HCT116 (cell line): ENCODE data around the gene GRIK4. TPM values are rescaled to one million over a fixed set of nuclear protein-coding genes. Genes with fewer than 3 reads are reported as not detected.

Experiments
- ATAC-seq: fragments of 200-7000 bp; cut with Tn5 transposase; 2 replicates; pipeline ENCODE4 v1.9.1; 2020; ENCODE audit warnings: mild to moderate bottlenecking, moderate library complexity
- BruUV-seq: library from RNA; stranded (reverse); fragments of 400-500 nt; replicated peaks from 2 replicates; lab custom pipeline; 2021; lab: Mats Ljungman, UMichigan
- CTCF ChIA-PET: fragments of 300-600 bp; sonication (Branson Sonifier 250); formaldehyde crosslinking; loops from one replicate; lab custom pipeline; 2021; ENCODE audit warnings: antibody characterized with exemption; lab: Charles Lee
- POLR2A ChIA-PET: fragments of 300-600, 350-600 bp; sonication (Branson Sonifier 250); formaldehyde crosslinking; loops from one replicate; lab custom pipeline; 2021; ENCODE audit warnings: antibody characterized with exemption; lab: Charles Lee
- RAD21 ChIA-PET, 2 experiments: fragments of 300-600 bp; sonication (Branson Sonifier 250); formaldehyde crosslinking; loops; one replicate each; lab custom pipeline; 2023; ENCODE audit warnings: low total read pairs in 2 of 2; ENCODE audit not compliant: uncharacterized antibody in 2 of 2, unreplicated experiment in 2 of 2, low non-redundant PET in 1 of 2; lab: Charles Lee
- DNase-seq: peaks from one replicate; pipeline ENCODE4 v3.0.0-alpha.2; 2010; ENCODE audit warnings: low read depth, low spot score
- H2AFZ ChIP-seq: fragments of 200-600 bp; shearing (Covaris generic), sonication (generic); 2 replicates; pipeline ENCODE4 v1.6.1; 2017; ENCODE audit warnings: low read depth, mixed run types, mixed read lengths, antibody characterized with exemption, low read length; ENCODE audit not compliant: poor library complexity, severe bottlenecking
- H3K27ac ChIP-seq: 2 replicates; pipeline ENCODE4 v1.5.1; 2012; ENCODE audit warnings: low read depth, low read length
- H3K27me3 ChIP-seq: fragments of 200-600 bp; sonication (generic); 2 replicates; pipeline ENCODE4 v1.6.1; 2016; ENCODE audit warnings: mixed run types, low read length, mixed read lengths; ENCODE audit not compliant: insufficient read depth
- H3K36me3 ChIP-seq, 2 experiments: fragments of 200-500 bp in 1 of 2; fragments of 200-600 bp in 1 of 2; sonication (Bioruptor generic) in 1 of 2; sonication (generic) in 1 of 2; 2 replicates each; pipeline versions ENCODE4 v1.5.1 to v1.6.1; 2014 to 2016; ENCODE audit warnings: low read length in 2 of 2, inconsistent platforms in 1 of 2, mixed read lengths in 1 of 2, mixed run types in 1 of 2; ENCODE audit not compliant: insufficient read depth in 2 of 2, control insufficient read depth in 1 of 2
- H3K4me1 ChIP-seq, 2 experiments: fragments of 200-600 bp in 1 of 2; sonication (generic) in 1 of 2; 2 replicates each; pipeline versions ENCODE4 v1.5.1 to v1.6.1; 2012 to 2017; ENCODE audit warnings: low read length in 2 of 2, inconsistent platforms in 1 of 2, mild to moderate bottlenecking in 1 of 2, mixed read lengths in 1 of 2, mixed run types in 1 of 2, moderate library complexity in 1 of 2; ENCODE audit not compliant: insufficient read depth in 2 of 2, control insufficient read depth in 1 of 2
- H3K4me2 ChIP-seq: fragments of 200-600 bp; sonication (generic); 2 replicates; pipeline ENCODE4 v1.6.1; 2017; ENCODE audit warnings: mixed run types, low read length, mixed read lengths
- H3K4me3 ChIP-seq, 2 experiments: fragments of 200-600 bp in 1 of 2; sonication (generic) in 1 of 2; replicated peaks in 1 of 2; 2 replicates each; pipeline ENCODE4 v1.5.1; 2011 to 2016; ENCODE audit warnings: low read length in 2 of 2, control low read depth in 1 of 2, low read depth in 1 of 2, mild to moderate bottlenecking in 1 of 2, mixed read lengths in 1 of 2, mixed run types in 1 of 2
- H3K79me2 ChIP-seq: fragments of 200-600 bp; sonication (generic); 2 replicates; pipeline ENCODE4 v1.6.1; 2017; ENCODE audit warnings: mild to moderate bottlenecking, mixed run types, low read length, moderate library complexity, mixed read lengths; ENCODE audit not compliant: insufficient read depth
- H3K9ac ChIP-seq: fragments of 200-600 bp; sonication (generic); 2 replicates; pipeline ENCODE4 v1.6.1; 2016; ENCODE audit warnings: low read length, mixed read lengths
- H3K9me2 ChIP-seq: fragments of 200-600 bp; sonication (generic), shearing (Covaris generic); 2 replicates; pipeline ENCODE4 v1.6.1; 2017; ENCODE audit warnings: mixed run types, mild to moderate bottlenecking, moderate library complexity; ENCODE audit not compliant: insufficient read depth
- H3K9me3 ChIP-seq, 2 experiments: fragments of 200-500 bp in 1 of 2; fragments of 200-600 bp in 1 of 2; sonication (Bioruptor generic) in 1 of 2; sonication (generic) in 1 of 2; 2 replicates each; pipeline ENCODE4 v1.6.1; 2014 to 2017; ENCODE audit warnings: low read length in 2 of 2, mixed read lengths in 2 of 2, inconsistent platforms in 1 of 2, low read depth in 1 of 2, mild to moderate bottlenecking in 1 of 2, mixed run types in 1 of 2, moderate library complexity in 1 of 2; ENCODE audit not compliant: control insufficient read depth in 1 of 2, insufficient read depth in 1 of 2
- H4K20me1 ChIP-seq: fragments of 200-600 bp; sonication (generic), shearing (Covaris generic); 2 replicates; pipeline ENCODE4 v1.6.1; 2017; ENCODE audit warnings: mixed run types, mild to moderate bottlenecking, moderate library complexity; ENCODE audit not compliant: insufficient read depth
- ATF3 ChIP-seq: IDR thresholded peaks from 2 replicates; pipeline ENCODE4 v1.6.1; 2012
- CEBPB ChIP-seq: IDR thresholded peaks from 2 replicates; pipeline ENCODE4 v1.6.1; 2012; ENCODE audit warnings: low read depth
- ELF1 ChIP-seq: IDR thresholded peaks from 2 replicates; pipeline ENCODE4 v1.6.1; 2012; ENCODE audit warnings: low read depth, borderline replicate concordance
- EZH2 ChIP-seq: fragments of 200-600 bp; sonication (generic); IDR thresholded peaks from 2 replicates; pipeline ENCODE4 v1.6.1; 2017; ENCODE audit warnings: antibody characterized with exemption, mixed run types
- EZH2phosphoT487 ChIP-seq: fragments of 200-600 bp; IDR thresholded peaks from 2 replicates; pipeline ENCODE4 v1.6.1; 2018; ENCODE audit warnings: antibody characterized with exemption, borderline replicate concordance
- POLR2A ChIP-seq: IDR thresholded peaks from 2 replicates; pipeline ENCODE4 v1.7.0; 2011; ENCODE audit warnings: borderline replicate concordance; ENCODE audit not compliant: insufficient read depth, insufficient read length; ENCODE audit errors: extremely low read depth
- POLR2AphosphoS5 ChIP-seq: IDR thresholded peaks from 2 replicates; pipeline ENCODE4 v1.6.1; 2011; ENCODE audit warnings: mild to moderate bottlenecking, low read depth, low read length, moderate library complexity
- RAD21 ChIP-seq: IDR thresholded peaks from 2 replicates; pipeline ENCODE4 v1.6.1; 2012; ENCODE audit warnings: low read depth, mild to moderate bottlenecking
- SIN3A ChIP-seq: IDR thresholded peaks from 2 replicates; pipeline ENCODE4 v1.6.1; 2012; ENCODE audit warnings: low read depth
- TCF7L2 ChIP-seq: IDR thresholded peaks from 2 replicates; pipeline ENCODE4 v1.7.0; 2011; ENCODE audit warnings: borderline replicate concordance, inconsistent platforms; ENCODE audit not compliant: insufficient read depth, insufficient read length; ENCODE audit errors: extremely low read depth
- YY1 ChIP-seq: IDR thresholded peaks from 2 replicates; pipeline ENCODE4 v1.6.1; 2011; ENCODE audit warnings: low read length, low read depth, moderate library complexity, mild to moderate bottlenecking; ENCODE audit not compliant: insufficient replicate concordance; ENCODE audit errors: extremely low read depth
- ZFX ChIP-seq: fragments of 450-650 bp; IDR thresholded peaks from 2 replicates; pipeline ENCODE4 v1.6.1; 2017
- ZNF274 ChIP-seq: fragments of 200-500 bp; sonication (Bioruptor generic); IDR thresholded peaks from 2 replicates; pipeline ENCODE4 v1.6.1; 2014; ENCODE audit warnings: mild to moderate bottlenecking, low read depth, low read length, inconsistent platforms
- intact Hi-C: fragments of 100-400 bp; cut with micrococcal nuclease; formaldehyde crosslinking; loops from 2 replicates; pipeline ENCODE4 v1.10.0; 2022
- total RNA-seq: library from RNA; stranded (reverse); gene quantifications from one replicate; pipeline ENCODE4 v1.2.1, GENCODE V29; 2021; ENCODE audit not compliant: unreplicated experiment

The GRIK4 gene
- total RNA-seq, 1 experiment from 2014 or later, result 0.52 TPM

GRCh38 chr11:120529911-120530310 lies 18.4 kb downstream of the GRIK4 start:
- no TSS peak for BruUV-seq
- H4K20me1 ChIP-seq, result no peaks in the 10 kb centered on the region
- ATAC-seq, result no peak
- intact Hi-C loops, result no loop called here
- H2AFZ ChIP-seq, result no peak overlapping the region
- no peaks in the 10 kb centered on the region for H3K4me1 ChIP-seq
- ChIA-PET POLR2A (no interaction called here), CTCF (interaction anchor here (0.9 kb wide), 1 partner anchor 10 kb away, joined by 3 read pairs; no protein-coding TSS in a partner anchor), RAD21 (no interaction called here)
- DNase-seq, result no peak
- no peaks in the 10 kb centered on the region for H3K36me3 ChIP-seq
- H3K4me2 ChIP-seq, result no peak overlapping the region
- no peaks in the 10 kb centered on the region for H3K27me3 ChIP-seq
- no peak for TF ChIP-seq SIN3A
- no peaks in the 10 kb centered on the region for H3K79me2 ChIP-seq
- no peak overlapping the region for H3K9ac ChIP-seq
- H3K9me2 ChIP-seq, result no peaks in the 10 kb centered on the region
- H3K9me3 ChIP-seq, result no peaks in the 10 kb centered on the region
- no peak overlapping the region for H3K4me3 ChIP-seq
- no peak overlapping the region for H3K27ac ChIP-seq

- Histone ChIP-seq H3K79me2 (no peaks in the 10 kb centered on the region), H3K27me3 (no peaks in the 10 kb centered on the region), H2AFZ (no peak overlapping the region), H3K9me3 (no peaks in the 10 kb centered on the region), H3K4me3 (no peak overlapping the region), H3K36me3 (no peaks in the 10 kb centered on the region), H3K27ac (no peak overlapping the region), H4K20me1 (no peaks in the 10 kb centered on the region), H3K4me2 (no peak overlapping the region), H3K9me2 (no peaks in the 10 kb centered on the region), H3K9ac (no peak overlapping the region), H3K4me1 (no peaks in the 10 kb centered on the region)
- RAD21 ChIA-PET, result no interaction called here
- CTCF ChIA-PET, result no interaction called here
- POLR2A ChIA-PET, result no interaction called here
- TF ChIP-seq ATF3 (no peak), YY1 (no peak), POLR2A (no peak), SIN3A (no peak), ELF1 (no peak), EZH2 (no peak), CEBPB (no peak), POLR2AphosphoS5 (no peak), ZFX (no peak), RAD21 (no peak), TCF7L2 (no peak), ZNF274 (no peak), EZH2phosphoT487 (no peak)
- intact Hi-C loops, result no loop called here
- DNase-seq (no peak), ATAC-seq (no peak)
- no TSS peak for BruUV-seq
These were observed 20.7 kb downstream of the GRIK4 start for GRCh38 chr11:120532082-120532831.
